SHP77 (cell line): ENCODE results near the gene POLR3E.

Experiments used
- DNase-seq, 2 experiments: peaks; one replicate each; lab custom pipeline; 2025; lab: John Stamatoyannopoulos, UW

The POLR3E gene

GRCh38 chr16:22317001-22317530 lies 19.9 kb downstream of the POLR3E start:
- no peak for DNase-seq

- DNase-seq: no peak
Observed at GRCh38 chr16:22317625-22318024, 20.4 kb downstream of the POLR3E start.

- peak in 1 of 2 experiments; percentile 0 for DNase-seq
Observed at GRCh38 chr16:22318690-22319358, 21.6 kb downstream of the POLR3E start.

- DNase-seq: no peak
Observed at GRCh38 chr16:22320572-22321339, 23.5 kb downstream of the POLR3E start.

- DNase-seq: peak; percentile 31 to 44
Observed at GRCh38 chr16:22321340-22322001, 24.3 kb downstream of the POLR3E start.

GRCh38 chr16:22322021-22322471 lies 24.8 kb downstream of the POLR3E start:
- no peak for DNase-seq

GRCh38 chr16:22322741-22323140 lies 25.5 kb downstream of the POLR3E start:
- no peak for DNase-seq

GRCh38 chr16:22323173-22323958 lies 26.2 kb downstream of the POLR3E start:
- no peak for DNase-seq

GRCh38 chr16:22323959-22324786 lies 27.0 kb downstream of the POLR3E start:
- no peak for DNase-seq

- no peak for DNase-seq
Observed at GRCh38 chr16:22324787-22325597, 27.8 kb downstream of the POLR3E start.

- no peak for DNase-seq
Observed at GRCh38 chr16:22325598-22326368, 28.6 kb downstream of the POLR3E start.

GRCh38 chr16:22326369-22326652 lies 29.1 kb downstream of the POLR3E start:
- no peak for DNase-seq

- no peak for DNase-seq
Observed at GRCh38 chr16:22326771-22327445, 29.7 kb downstream of the POLR3E start.

GRCh38 chr16:22327446-22327775 lies 30.2 kb downstream of the POLR3E start:
- DNase-seq: no peak

- no peak for DNase-seq
Observed at GRCh38 chr16:22328081-22328725, 31.0 kb downstream of the POLR3E start.

- DNase-seq: no peak
Observed at GRCh38 chr16:22329199-22329695, 32.0 kb downstream of the POLR3E start.

GRCh38 chr16:22330326-22330725 lies 33.1 kb downstream of the POLR3E start:
- no peak for DNase-seq

- DNase-seq: no peak
Observed at GRCh38 chr16:22333457-22333994, 36.3 kb downstream of the POLR3E start.
